LNCAP (cell line): Measurements from ENCODE around the gene CREM.

Experiments
- TF ChIP-seq, protein P1 (sequence below): fragments of 450-650 bp; IDR thresholded peaks from 2 replicates; pipeline ENCODE4 v1.5.1; 2017; ENCODE audit warnings: mild to moderate bottlenecking

The CREM gene

GRCh38 chr10:35166607-35167006, 40.0 kb downstream of the CREM start:
- TF ChIP-seq, protein P1, sequence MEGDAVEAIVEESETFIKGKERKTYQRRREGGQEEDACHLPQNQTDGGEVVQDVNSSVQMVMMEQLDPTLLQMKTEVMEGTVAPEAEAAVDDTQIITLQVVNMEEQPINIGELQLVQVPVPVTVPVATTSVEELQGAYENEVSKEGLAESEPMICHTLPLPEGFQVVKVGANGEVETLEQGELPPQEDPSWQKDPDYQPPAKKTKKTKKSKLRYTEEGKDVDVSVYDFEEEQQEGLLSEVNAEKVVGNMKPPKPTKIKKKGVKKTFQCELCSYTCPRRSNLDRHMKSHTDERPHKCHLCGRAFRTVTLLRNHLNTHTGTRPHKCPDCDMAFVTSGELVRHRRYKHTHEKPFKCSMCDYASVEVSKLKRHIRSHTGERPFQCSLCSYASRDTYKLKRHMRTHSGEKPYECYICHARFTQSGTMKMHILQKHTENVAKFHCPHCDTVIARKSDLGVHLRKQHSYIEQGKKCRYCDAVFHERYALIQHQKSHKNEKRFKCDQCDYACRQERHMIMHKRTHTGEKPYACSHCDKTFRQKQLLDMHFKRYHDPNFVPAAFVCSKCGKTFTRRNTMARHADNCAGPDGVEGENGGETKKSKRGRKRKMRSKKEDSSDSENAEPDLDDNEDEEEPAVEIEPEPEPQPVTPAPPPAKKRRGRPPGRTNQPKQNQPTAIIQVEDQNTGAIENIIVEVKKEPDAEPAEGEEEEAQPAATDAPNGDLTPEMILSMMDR: no peak

DNA sequence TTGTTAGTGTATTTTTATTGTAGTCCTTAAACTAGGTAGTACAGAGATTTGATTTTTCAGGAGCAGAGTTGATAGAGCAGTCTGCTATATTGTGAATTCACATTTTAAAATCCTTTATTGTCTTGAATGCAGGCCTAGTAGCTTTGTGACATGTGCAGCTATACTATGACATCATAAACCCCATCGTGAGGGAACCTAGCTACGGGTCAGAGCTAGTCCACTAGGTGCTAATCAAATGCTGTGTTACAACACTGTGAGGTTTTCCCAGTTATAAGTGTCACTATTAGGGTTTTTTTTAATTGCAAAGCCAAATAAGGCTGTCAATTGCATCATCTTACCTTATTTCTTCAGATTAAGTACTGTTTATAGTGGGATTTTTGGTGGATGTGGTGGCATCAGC, 40.7 kb downstream of the CREM start:
- TF ChIP-seq, protein P1: no peak

DNA sequence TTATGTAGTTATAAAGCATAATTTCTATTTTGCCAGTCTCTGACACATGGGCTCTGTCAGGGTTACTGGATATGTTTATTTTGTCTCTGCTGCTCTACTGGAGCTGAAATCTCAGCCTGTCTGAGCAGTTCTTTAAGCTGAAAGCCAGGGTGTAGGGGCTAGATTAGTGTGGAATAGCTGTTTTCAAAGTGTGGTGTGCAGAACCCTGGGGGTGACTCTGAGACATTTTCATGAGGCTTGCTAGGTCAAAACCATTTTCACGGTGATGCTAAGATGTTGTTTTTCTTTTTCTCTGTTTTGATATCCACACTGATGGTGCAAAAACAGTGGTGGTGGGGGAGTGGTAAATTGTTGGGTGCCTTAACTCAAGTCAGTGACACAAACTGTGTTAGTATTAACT, 45.5 kb downstream of the CREM start:
- TF ChIP-seq, protein P1: no peak

DNA sequence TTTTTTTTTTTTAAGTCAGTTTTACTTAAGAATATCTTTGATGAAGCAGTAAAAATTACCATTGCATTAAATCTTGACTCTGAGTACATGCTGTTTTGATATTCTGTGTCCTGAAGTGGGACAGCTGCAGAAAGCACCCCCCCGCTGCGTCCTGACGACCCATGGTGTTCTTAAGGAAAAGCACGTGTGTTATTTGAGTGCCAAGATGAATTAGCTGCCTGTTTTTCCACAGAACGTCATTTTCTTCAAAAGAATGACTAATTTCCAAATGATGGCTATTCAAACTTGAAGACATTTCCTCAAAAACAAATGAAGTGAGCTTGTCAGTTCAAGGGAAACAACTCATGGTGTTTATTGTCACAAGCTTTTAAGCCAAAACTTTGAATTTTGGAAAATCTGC, 45.9 kb downstream of the CREM start:
- TF ChIP-seq, protein P1: no peak

- TF ChIP-seq, protein P1: no peak
These were observed 51.7 kb downstream of the CREM start for GRCh38 chr10:35178331-35178730.

- TF ChIP-seq, protein P1: no peak
These were observed 56.2 kb downstream of the CREM start for GRCh38 chr10:35182631-35183510.

DNA sequence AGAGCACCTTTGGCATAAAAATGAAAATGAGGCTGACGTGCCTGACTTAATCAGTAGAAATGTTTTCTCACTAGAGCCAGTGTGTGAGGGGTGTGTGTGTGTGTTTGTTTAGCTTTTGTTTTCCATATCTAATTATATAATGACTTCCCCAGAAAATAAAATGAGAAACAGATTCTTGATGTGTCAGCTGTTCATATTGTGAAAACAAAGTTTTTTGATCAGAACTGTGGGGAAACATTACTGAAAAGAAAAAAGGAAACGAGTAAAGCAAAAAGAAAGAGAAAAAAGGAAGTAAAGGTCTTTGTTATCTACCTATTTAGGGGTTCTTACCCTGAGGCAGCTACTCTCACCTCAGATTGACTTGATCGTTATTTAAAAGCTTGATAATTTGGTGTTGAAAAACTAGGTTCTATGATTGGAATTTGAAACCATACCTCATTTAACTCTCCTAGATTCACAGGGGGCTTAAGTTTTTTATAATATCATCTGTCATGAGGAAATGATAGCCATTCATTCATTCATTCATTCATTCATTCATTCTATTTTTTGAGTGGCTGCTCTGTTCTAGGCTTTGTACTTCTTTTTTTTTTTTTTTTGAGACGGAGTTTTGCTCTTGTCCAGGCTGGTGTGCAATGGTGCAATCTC, 58.0 kb downstream of the CREM start:
- TF ChIP-seq, protein P1: no peak
